ENCODE data around the gene DCC. TPM values are rescaled to one million over a fixed set of nuclear protein-coding genes. Genes with fewer than 3 reads are reported as not detected.

Gene DCC
- total and polyA plus RNA-seq, 2 of the 8 experiments (the other 6 are each of a cell fraction or from before 2014, with no cell fraction given), result 0.14 to 1.4 TPM

DNA sequence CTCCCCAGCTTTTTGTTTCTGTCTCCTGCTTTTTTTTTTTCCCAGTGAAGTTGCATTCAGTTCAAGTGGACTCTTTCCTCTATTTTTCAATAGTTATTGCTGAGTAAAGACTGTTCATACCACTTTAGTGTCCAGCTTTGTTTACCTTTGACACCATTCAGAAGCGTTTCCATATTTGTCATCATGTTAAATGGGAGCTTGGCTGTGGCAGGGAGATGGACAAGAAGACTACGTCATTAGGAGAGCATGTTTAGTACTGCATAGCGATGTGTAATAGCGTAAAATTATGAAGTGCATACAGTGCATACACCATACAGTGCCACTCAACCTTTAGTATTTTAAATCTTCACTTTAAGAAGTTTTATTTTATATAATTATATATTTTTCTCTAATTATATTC lies 655.9 kb downstream of the DCC start (continued):
- TF ChIP-seq, protein P1, sequence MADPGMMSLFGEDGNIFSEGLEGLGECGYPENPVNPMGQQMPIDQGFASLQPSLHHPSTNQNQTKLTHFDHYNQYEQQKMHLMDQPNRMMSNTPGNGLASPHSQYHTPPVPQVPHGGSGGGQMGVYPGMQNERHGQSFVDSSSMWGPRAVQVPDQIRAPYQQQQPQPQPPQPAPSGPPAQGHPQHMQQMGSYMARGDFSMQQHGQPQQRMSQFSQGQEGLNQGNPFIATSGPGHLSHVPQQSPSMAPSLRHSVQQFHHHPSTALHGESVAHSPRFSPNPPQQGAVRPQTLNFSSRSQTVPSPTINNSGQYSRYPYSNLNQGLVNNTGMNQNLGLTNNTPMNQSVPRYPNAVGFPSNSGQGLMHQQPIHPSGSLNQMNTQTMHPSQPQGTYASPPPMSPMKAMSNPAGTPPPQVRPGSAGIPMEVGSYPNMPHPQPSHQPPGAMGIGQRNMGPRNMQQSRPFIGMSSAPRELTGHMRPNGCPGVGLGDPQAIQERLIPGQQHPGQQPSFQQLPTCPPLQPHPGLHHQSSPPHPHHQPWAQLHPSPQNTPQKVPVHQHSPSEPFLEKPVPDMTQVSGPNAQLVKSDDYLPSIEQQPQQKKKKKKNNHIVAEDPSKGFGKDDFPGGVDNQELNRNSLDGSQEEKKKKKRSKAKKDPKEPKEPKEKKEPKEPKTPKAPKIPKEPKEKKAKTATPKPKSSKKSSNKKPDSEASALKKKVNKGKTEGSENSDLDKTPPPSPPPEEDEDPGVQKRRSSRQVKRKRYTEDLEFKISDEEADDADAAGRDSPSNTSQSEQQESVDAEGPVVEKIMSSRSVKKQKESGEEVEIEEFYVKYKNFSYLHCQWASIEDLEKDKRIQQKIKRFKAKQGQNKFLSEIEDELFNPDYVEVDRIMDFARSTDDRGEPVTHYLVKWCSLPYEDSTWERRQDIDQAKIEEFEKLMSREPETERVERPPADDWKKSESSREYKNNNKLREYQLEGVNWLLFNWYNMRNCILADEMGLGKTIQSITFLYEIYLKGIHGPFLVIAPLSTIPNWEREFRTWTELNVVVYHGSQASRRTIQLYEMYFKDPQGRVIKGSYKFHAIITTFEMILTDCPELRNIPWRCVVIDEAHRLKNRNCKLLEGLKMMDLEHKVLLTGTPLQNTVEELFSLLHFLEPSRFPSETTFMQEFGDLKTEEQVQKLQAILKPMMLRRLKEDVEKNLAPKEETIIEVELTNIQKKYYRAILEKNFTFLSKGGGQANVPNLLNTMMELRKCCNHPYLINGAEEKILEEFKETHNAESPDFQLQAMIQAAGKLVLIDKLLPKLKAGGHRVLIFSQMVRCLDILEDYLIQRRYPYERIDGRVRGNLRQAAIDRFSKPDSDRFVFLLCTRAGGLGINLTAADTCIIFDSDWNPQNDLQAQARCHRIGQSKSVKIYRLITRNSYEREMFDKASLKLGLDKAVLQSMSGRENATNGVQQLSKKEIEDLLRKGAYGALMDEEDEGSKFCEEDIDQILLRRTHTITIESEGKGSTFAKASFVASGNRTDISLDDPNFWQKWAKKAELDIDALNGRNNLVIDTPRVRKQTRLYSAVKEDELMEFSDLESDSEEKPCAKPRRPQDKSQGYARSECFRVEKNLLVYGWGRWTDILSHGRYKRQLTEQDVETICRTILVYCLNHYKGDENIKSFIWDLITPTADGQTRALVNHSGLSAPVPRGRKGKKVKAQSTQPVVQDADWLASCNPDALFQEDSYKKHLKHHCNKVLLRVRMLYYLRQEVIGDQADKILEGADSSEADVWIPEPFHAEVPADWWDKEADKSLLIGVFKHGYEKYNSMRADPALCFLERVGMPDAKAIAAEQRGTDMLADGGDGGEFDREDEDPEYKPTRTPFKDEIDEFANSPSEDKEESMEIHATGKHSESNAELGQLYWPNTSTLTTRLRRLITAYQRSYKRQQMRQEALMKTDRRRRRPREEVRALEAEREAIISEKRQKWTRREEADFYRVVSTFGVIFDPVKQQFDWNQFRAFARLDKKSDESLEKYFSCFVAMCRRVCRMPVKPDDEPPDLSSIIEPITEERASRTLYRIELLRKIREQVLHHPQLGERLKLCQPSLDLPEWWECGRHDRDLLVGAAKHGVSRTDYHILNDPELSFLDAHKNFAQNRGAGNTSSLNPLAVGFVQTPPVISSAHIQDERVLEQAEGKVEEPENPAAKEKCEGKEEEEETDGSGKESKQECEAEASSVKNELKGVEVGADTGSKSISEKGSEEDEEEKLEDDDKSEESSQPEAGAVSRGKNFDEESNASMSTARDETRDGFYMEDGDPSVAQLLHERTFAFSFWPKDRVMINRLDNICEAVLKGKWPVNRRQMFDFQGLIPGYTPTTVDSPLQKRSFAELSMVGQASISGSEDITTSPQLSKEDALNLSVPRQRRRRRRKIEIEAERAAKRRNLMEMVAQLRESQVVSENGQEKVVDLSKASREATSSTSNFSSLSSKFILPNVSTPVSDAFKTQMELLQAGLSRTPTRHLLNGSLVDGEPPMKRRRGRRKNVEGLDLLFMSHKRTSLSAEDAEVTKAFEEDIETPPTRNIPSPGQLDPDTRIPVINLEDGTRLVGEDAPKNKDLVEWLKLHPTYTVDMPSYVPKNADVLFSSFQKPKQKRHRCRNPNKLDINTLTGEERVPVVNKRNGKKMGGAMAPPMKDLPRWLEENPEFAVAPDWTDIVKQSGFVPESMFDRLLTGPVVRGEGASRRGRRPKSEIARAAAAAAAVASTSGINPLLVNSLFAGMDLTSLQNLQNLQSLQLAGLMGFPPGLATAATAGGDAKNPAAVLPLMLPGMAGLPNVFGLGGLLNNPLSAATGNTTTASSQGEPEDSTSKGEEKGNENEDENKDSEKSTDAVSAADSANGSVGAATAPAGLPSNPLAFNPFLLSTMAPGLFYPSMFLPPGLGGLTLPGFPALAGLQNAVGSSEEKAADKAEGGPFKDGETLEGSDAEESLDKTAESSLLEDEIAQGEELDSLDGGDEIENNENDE (IDR thresholded peaks at IDR 0.05; ENCODE audit: insufficient replicate concordance, low read length), result no peak
- no peak for TF ChIP-seq EP300 (IDR thresholded peaks at IDR 0.05; ENCODE audit: borderline replicate concordance in 1 of 2, low read depth in 2 of 2, low read length in 2 of 2)
- TF ChIP-seq, protein P2, sequence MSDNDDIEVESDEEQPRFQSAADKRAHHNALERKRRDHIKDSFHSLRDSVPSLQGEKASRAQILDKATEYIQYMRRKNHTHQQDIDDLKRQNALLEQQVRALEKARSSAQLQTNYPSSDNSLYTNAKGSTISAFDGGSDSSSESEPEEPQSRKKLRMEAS (IDR thresholded peaks at IDR 0.05), result no peak
- TF ChIP-seq PHF8 (conservative IDR thresholded peaks at IDR 0.05; ENCODE audit: low read depth, low read length), result no peak
- TF ChIP-seq HDAC6 (IDR thresholded peaks at IDR 0.05; ENCODE audit: low read depth, low read length), result no peak

Measured in H1 (cell line).